Measurements from ENCODE around the gene PDXDC1.
"Not testable (repeated sequence)": the region's sequence is repeated elsewhere in the genome, so short reads cannot be mapped to it uniquely, and the experiment has no call there.

The PDXDC1 gene

GRCh38 chr16:14942686-14943085 is 32.1 kb upstream of the PDXDC1 start:
- H3K9me3 ChIP-seq (ENCODE audit: insufficient read depth, low read depth, low read length); H2BK120ac ChIP-seq (ENCODE audit: insufficient read depth, low read length, poor library complexity); H3K9ac ChIP-seq (ENCODE audit: low read length); H3K23ac ChIP-seq (ENCODE audit: low read length); H3K4ac ChIP-seq (ENCODE audit: low read depth, low read length); H3K18ac ChIP-seq (ENCODE audit: low read length); DNase-seq; H3K4me2 ChIP-seq (ENCODE audit: low read length); H4K12ac ChIP-seq (ENCODE audit: low read depth, low read length); H2AK5ac ChIP-seq (ENCODE audit: low read length); H3K79me1 ChIP-seq (ENCODE audit: low read length); H2AFZ ChIP-seq (ENCODE audit: insufficient read depth, low read length, poor library complexity); H4K8ac ChIP-seq (ENCODE audit: low read depth, low read length); H3K4me1 ChIP-seq (ENCODE audit: control insufficient read depth in 1 of 2, insufficient read depth in 2 of 2, low read length in 2 of 2); H4K91ac ChIP-seq (ENCODE audit: low read depth, low read length); H3K79me2 ChIP-seq (ENCODE audit: control insufficient read depth, insufficient read depth, low read length, poor library complexity); H2BK5ac ChIP-seq (ENCODE audit: low read depth, low read length, poor library complexity); H3K4me3 ChIP-seq (ENCODE audit: low read depth, low read length); H3K27me3 ChIP-seq (ENCODE audit: insufficient read depth, low read length); H3K14ac ChIP-seq (ENCODE audit: low read length); H3K27ac ChIP-seq (ENCODE audit: low read depth, low read length); H2BK12ac ChIP-seq (ENCODE audit: low read length); H3K36me3 ChIP-seq (ENCODE audit: control insufficient read depth in 1 of 2, insufficient read depth in 2 of 2, low read length in 2 of 2): not testable (repeated sequence)
- no CpG with 5 or more reads among the region's 3 CpGs for WGBS (ENCODE audit: extremely low coverage, insufficient coverage, insufficient read length)

GRCh38 chr16:14955546-14956231 is 19.1 kb upstream of the PDXDC1 start:
- no peak overlapping the region for H4K91ac ChIP-seq (ENCODE audit: low read depth, low read length)
- no peak overlapping the region for H2AFZ ChIP-seq (ENCODE audit: insufficient read depth, low read length, poor library complexity)

GRCh38 chr16:14957576-14958322 is 17.1 kb upstream of the PDXDC1 start:
- Histone ChIP-seq H3K23ac (ENCODE audit: low read length) (no peak overlapping the region), H3K14ac (ENCODE audit: low read length) (no peak overlapping the region), H3K27me3 (ENCODE audit: insufficient read depth, low read length) (no peaks in the 10 kb centered on the region), H3K4ac (ENCODE audit: low read depth, low read length) (no peak overlapping the region), H4K12ac (ENCODE audit: low read depth, low read length) (no peak overlapping the region), H3K36me3 (ENCODE audit: control insufficient read depth in 1 of 2, insufficient read depth in 2 of 2, low read length in 2 of 2) (no peaks in the 10 kb centered on the region), H4K8ac (ENCODE audit: low read depth, low read length) (no peak overlapping the region), H3K18ac (ENCODE audit: low read length) (no peak overlapping the region), H2BK120ac (ENCODE audit: insufficient read depth, low read length, poor library complexity) (no peak overlapping the region), H3K79me2 (ENCODE audit: control insufficient read depth, insufficient read depth, low read length, poor library complexity) (no peaks in the 10 kb centered on the region), H4K91ac (ENCODE audit: low read depth, low read length) (no peak overlapping the region), H3K9me3 (ENCODE audit: insufficient read depth, low read depth, low read length) (no peaks in the 10 kb centered on the region), H3K4me3 (ENCODE audit: low read depth, low read length) (no peak overlapping the region), H2AK5ac (ENCODE audit: low read length) (no peak overlapping the region), H3K79me1 (ENCODE audit: low read length) (no peaks in the 10 kb centered on the region), H2AFZ (ENCODE audit: insufficient read depth, low read length, poor library complexity) (no peak overlapping the region), H3K4me2 (ENCODE audit: low read length) (no peak overlapping the region), H3K27ac (ENCODE audit: low read depth, low read length) (no peak overlapping the region), H3K4me1 (ENCODE audit: control insufficient read depth in 1 of 2, insufficient read depth in 2 of 2, low read length in 2 of 2) (no peaks in the 10 kb centered on the region), H3K9ac (ENCODE audit: low read length) (no peak overlapping the region), H2BK12ac (ENCODE audit: low read length) (no peak overlapping the region), H2BK5ac (ENCODE audit: low read depth, low read length, poor library complexity) (no peak overlapping the region)
- no peak for DNase-seq
- WGBS (ENCODE audit: extremely low coverage, insufficient coverage, insufficient read length): no CpG with 5 or more reads among the region's 28 CpGs

More at GRCh38 chr16:14955546-14956231, 19.1 kb upstream of the PDXDC1 start:
- no peak overlapping the region for H2BK120ac ChIP-seq (ENCODE audit: insufficient read depth, low read length, poor library complexity)
- no peaks in the 10 kb centered on the region for H3K79me1 ChIP-seq (ENCODE audit: low read length)
- H4K12ac ChIP-seq (ENCODE audit: low read depth, low read length): no peak overlapping the region
- no peak overlapping the region for H3K9ac ChIP-seq (ENCODE audit: low read length)
- H3K9me3 ChIP-seq (ENCODE audit: insufficient read depth, low read depth, low read length): no peaks in the 10 kb centered on the region
- H3K4me1 ChIP-seq (ENCODE audit: control insufficient read depth in 1 of 2, insufficient read depth in 2 of 2, low read length in 2 of 2): no peaks in the 10 kb centered on the region
- no peak overlapping the region for H2BK12ac ChIP-seq (ENCODE audit: low read length)
- H2AK5ac ChIP-seq (ENCODE audit: low read length): no peak overlapping the region
- no peak for DNase-seq
- no peaks in the 10 kb centered on the region for H3K27me3 ChIP-seq (ENCODE audit: insufficient read depth, low read length)
- H3K4me3 ChIP-seq (ENCODE audit: low read depth, low read length): no peak overlapping the region
- H3K14ac ChIP-seq (ENCODE audit: low read length): no peak overlapping the region
- no peak overlapping the region for H4K8ac ChIP-seq (ENCODE audit: low read depth, low read length)
- H2BK5ac ChIP-seq (ENCODE audit: low read depth, low read length, poor library complexity): no peak overlapping the region
- H3K27ac ChIP-seq (ENCODE audit: low read depth, low read length): no peak overlapping the region
- H3K4ac ChIP-seq (ENCODE audit: low read depth, low read length): no peak overlapping the region
- no peak overlapping the region for H3K23ac ChIP-seq (ENCODE audit: low read length)
- H3K4me2 ChIP-seq (ENCODE audit: low read length): no peak overlapping the region
- H3K18ac ChIP-seq (ENCODE audit: low read length): no peak overlapping the region
- WGBS (ENCODE audit: extremely low coverage, insufficient coverage, insufficient read length): no CpG with 5 or more reads among the region's 16 CpGs
- no peaks in the 10 kb centered on the region for H3K79me2 ChIP-seq (ENCODE audit: control insufficient read depth, insufficient read depth, low read length, poor library complexity)
- no peaks in the 10 kb centered on the region for H3K36me3 ChIP-seq (ENCODE audit: control insufficient read depth in 1 of 2, insufficient read depth in 2 of 2, low read length in 2 of 2)

- H2AK5ac ChIP-seq (ENCODE audit: low read length): no peak overlapping the region
These were observed 16.6 kb upstream of the PDXDC1 start for GRCh38 chr16:14958323-14958600.

More at GRCh38 chr16:14958323-14958600, 16.6 kb upstream of the PDXDC1 start:
- no peak overlapping the region for H4K8ac ChIP-seq (ENCODE audit: low read depth, low read length)
- no peaks in the 10 kb centered on the region for H3K79me2 ChIP-seq (ENCODE audit: control insufficient read depth, insufficient read depth, low read length, poor library complexity)
- H2BK12ac ChIP-seq (ENCODE audit: low read length): no peak overlapping the region
- DNase-seq: no peak
- no peak overlapping the region for H3K27ac ChIP-seq (ENCODE audit: low read depth, low read length)
- WGBS (ENCODE audit: extremely low coverage, insufficient coverage, insufficient read length): no CpG with 5 or more reads among the region's 4 CpGs
- H3K4me1 ChIP-seq (ENCODE audit: control insufficient read depth in 1 of 2, insufficient read depth in 2 of 2, low read length in 2 of 2): no peaks in the 10 kb centered on the region
- no peak overlapping the region for H3K4me3 ChIP-seq (ENCODE audit: low read depth, low read length)
- no peaks in the 10 kb centered on the region for H3K79me1 ChIP-seq (ENCODE audit: low read length)
- no peak overlapping the region for H2AFZ ChIP-seq (ENCODE audit: insufficient read depth, low read length, poor library complexity)
- no peaks in the 10 kb centered on the region for H3K9me3 ChIP-seq (ENCODE audit: insufficient read depth, low read depth, low read length)
- H4K91ac ChIP-seq (ENCODE audit: low read depth, low read length): no peak overlapping the region
- H3K4ac ChIP-seq (ENCODE audit: low read depth, low read length): no peak overlapping the region
- no peak overlapping the region for H4K12ac ChIP-seq (ENCODE audit: low read depth, low read length)
- no peak overlapping the region for H3K9ac ChIP-seq (ENCODE audit: low read length)
- no peak overlapping the region for H3K23ac ChIP-seq (ENCODE audit: low read length)
- no peak overlapping the region for H2BK120ac ChIP-seq (ENCODE audit: insufficient read depth, low read length, poor library complexity)
- H3K18ac ChIP-seq (ENCODE audit: low read length): no peak overlapping the region
- H3K27me3 ChIP-seq (ENCODE audit: insufficient read depth, low read length): no peaks in the 10 kb centered on the region
- H3K4me2 ChIP-seq (ENCODE audit: low read length): no peak overlapping the region
- H2BK5ac ChIP-seq (ENCODE audit: low read depth, low read length, poor library complexity): no peak overlapping the region
- no peaks in the 10 kb centered on the region for H3K36me3 ChIP-seq (ENCODE audit: control insufficient read depth in 1 of 2, insufficient read depth in 2 of 2, low read length in 2 of 2)
- no peak overlapping the region for H3K14ac ChIP-seq (ENCODE audit: low read length)
